ENCODE results near the gene GOLT1B.

Gene GOLT1B

GRCh38 chr12:21478756-21479455 is 22.7 kb upstream of the GOLT1B start:
- H3K9me3 ChIP-seq, result no peaks in the 10 kb centered on the region
- no peak for TF ChIP-seq Cebpa-rat (IDR thresholded peaks at IDR 0.05)
- H3K27ac ChIP-seq, result no peak overlapping the region
- no peaks in the 10 kb centered on the region for H3K4me1 ChIP-seq
- H4K20me1 ChIP-seq, result no peaks in the 10 kb centered on the region; the same call in 1 of the 2 replicates
- no peak overlapping the region for H3K4me3 ChIP-seq
- H3K4me2 ChIP-seq, result no peak overlapping the region
- no peak overlapping the region for H3K9ac ChIP-seq
- H3K27me3 ChIP-seq, result no peaks in the 10 kb centered on the region
- peaks cover 89% of the 10 kb centered on the region for H3K36me3 ChIP-seq

GRCh38 chr12:21483531-21483930 is 18.1 kb upstream of the GOLT1B start:
- H3K4me1 ChIP-seq, result no peaks in the 10 kb centered on the region
- H3K27me3 ChIP-seq, result no peaks in the 10 kb centered on the region
- H3K27ac ChIP-seq, result no peak overlapping the region
- H3K4me2 ChIP-seq, result no peak overlapping the region
- H3K9me3 ChIP-seq, result no peaks in the 10 kb centered on the region
- H3K36me3 ChIP-seq, result peaks cover 60% of the 10 kb centered on the region
- no peaks in the 10 kb centered on the region for H4K20me1 ChIP-seq
- no peak for TF ChIP-seq Cebpa-rat (IDR thresholded peaks at IDR 0.05)
- no peak overlapping the region for H3K4me3 ChIP-seq
- H3K9ac ChIP-seq, result no peak overlapping the region

GRCh38 chr12:21485998-21486397 is 15.6 kb upstream of the GOLT1B start:
- no peaks in the 10 kb centered on the region for H3K27me3 ChIP-seq
- no peak for TF ChIP-seq Cebpa-rat (IDR thresholded peaks at IDR 0.05)

GRCh38 chr12:21499765-21500164 is 1.8 kb upstream of the GOLT1B start:
- Histone ChIP-seq H3K9ac (no peak overlapping the region), H3K9me3 (no peaks in the 10 kb centered on the region), H3K4me2 (peak overlapping the region; percentile 96), H3K36me3 (peaks cover 48% of the 10 kb centered on the region), H3K27ac (no peak overlapping the region), H3K27me3 (no peaks in the 10 kb centered on the region), H3K4me3 (peak overlapping the region; percentile 91), H3K4me1 (peaks cover 42% of the 10 kb centered on the region), H4K20me1 (peaks cover 26% of the 10 kb centered on the region; the same call in 1 of the 2 replicates)
- TF ChIP-seq Cebpa-rat (IDR thresholded peaks at IDR 0.05), result no peak

More at GRCh38 chr12:21485998-21486397, 15.6 kb upstream of the GOLT1B start:
- Histone ChIP-seq H3K36me3 (peaks cover 60% of the 10 kb centered on the region), H3K4me2 (no peak overlapping the region), H4K20me1 (no peaks in the 10 kb centered on the region), H3K27ac (no peak overlapping the region), H3K4me3 (no peak overlapping the region), H3K4me1 (no peaks in the 10 kb centered on the region), H3K9me3 (no peaks in the 10 kb centered on the region), H3K9ac (no peak overlapping the region)

- Histone ChIP-seq H3K27ac (peak overlapping the region; percentile 85), H3K4me2 (peak overlapping the region; percentile 96), H3K27me3 (no peaks in the 10 kb centered on the region), H3K36me3 (peaks cover 37% of the 10 kb centered on the region), H3K9me3 (no peaks in the 10 kb centered on the region), H3K4me3 (peak overlapping the region; percentile 91), H3K9ac (peak overlapping the region; percentile 89), H3K4me1 (peaks cover 42% of the 10 kb centered on the region), H4K20me1 (peaks cover 31% of the 10 kb centered on the region)
- no peak for TF ChIP-seq Cebpa-rat (IDR thresholded peaks at IDR 0.05)
Measured at GRCh38 chr12:21500786-21501257, 767 bp upstream of the GOLT1B start.

GRCh38 chr12:21502164-21502496 is 541 bp downstream of the GOLT1B start:
- H3K4me3 ChIP-seq, result peak overlapping the region; percentile 91
- peaks cover 37% of the 10 kb centered on the region for H4K20me1 ChIP-seq
- H3K9me3 ChIP-seq, result no peaks in the 10 kb centered on the region
- peaks cover 42% of the 10 kb centered on the region for H3K4me1 ChIP-seq
- no peaks in the 10 kb centered on the region for H3K27me3 ChIP-seq
- peak overlapping the region; percentile 77 for H3K4me2 ChIP-seq
- H3K27ac ChIP-seq, result peak overlapping the region; percentile 85
- H3K9ac ChIP-seq, result peak overlapping the region; percentile 89
- peaks cover 24% of the 10 kb centered on the region for H3K36me3 ChIP-seq
- TF ChIP-seq Cebpa-rat (IDR thresholded peaks at IDR 0.05), result no peak

- H3K36me3 ChIP-seq, result peaks cover 20% of the 10 kb centered on the region
- no peaks in the 10 kb centered on the region for H3K27me3 ChIP-seq
- no peak overlapping the region for H3K27ac ChIP-seq
- TF ChIP-seq Cebpa-rat (IDR thresholded peaks at IDR 0.05), result no peak
- H3K9ac ChIP-seq, result peak overlapping the region; percentile 89
- H3K4me2 ChIP-seq, result peak overlapping the region; percentile 77
- H4K20me1 ChIP-seq, result peaks cover 37% of the 10 kb centered on the region
- no peaks in the 10 kb centered on the region for H3K9me3 ChIP-seq
- H3K4me1 ChIP-seq, result peaks cover 42% of the 10 kb centered on the region
- H3K4me3 ChIP-seq, result peak overlapping the region; percentile 91
Measured at GRCh38 chr12:21502872-21503271, 1.3 kb downstream of the GOLT1B start.

GRCh38 chr12:21505888-21506287 is 4.3 kb downstream of the GOLT1B start:
- Histone ChIP-seq H3K4me3 (no peak overlapping the region), H3K27me3 (no peaks in the 10 kb centered on the region), H3K9ac (no peak overlapping the region), H3K9me3 (no peaks in the 10 kb centered on the region), H4K20me1 (peaks cover 37% of the 10 kb centered on the region), H3K4me2 (no peak overlapping the region), H3K4me1 (peaks cover 23% of the 10 kb centered on the region), H3K36me3 (peaks cover 31% of the 10 kb centered on the region), H3K27ac (no peak overlapping the region)
- no peak for TF ChIP-seq Cebpa-rat (IDR thresholded peaks at IDR 0.05)

GRCh38 chr12:21507849-21508248 is 6.3 kb downstream of the GOLT1B start:
- Histone ChIP-seq H3K27ac (no peak overlapping the region), H3K27me3 (no peaks in the 10 kb centered on the region), H3K4me2 (no peak overlapping the region), H3K9me3 (no peaks in the 10 kb centered on the region), H3K9ac (no peak overlapping the region), H3K4me1 (peaks cover 16% of the 10 kb centered on the region), H3K4me3 (no peak overlapping the region), H4K20me1 (peaks cover 30% of the 10 kb centered on the region), H3K36me3 (peaks cover 41% of the 10 kb centered on the region)
- no peak for TF ChIP-seq Cebpa-rat (IDR thresholded peaks at IDR 0.05)

- Histone ChIP-seq H3K9me3 (no peaks in the 10 kb centered on the region), H3K36me3 (peaks cover 53% of the 10 kb centered on the region), H3K9ac (no peak overlapping the region), H3K4me3 (no peak overlapping the region), H3K27me3 (no peaks in the 10 kb centered on the region), H3K27ac (no peak overlapping the region), H3K4me1 (no peaks in the 10 kb centered on the region), H3K4me2 (no peak overlapping the region), H4K20me1 (peaks cover 12% of the 10 kb centered on the region)
- TF ChIP-seq Cebpa-rat (IDR thresholded peaks at IDR 0.05), result no peak
Measured at GRCh38 chr12:21509768-21510167, 8.2 kb downstream of the GOLT1B start.

Data from BLaER1 (cell line).